ENCODE results near the gene BPIFB3. TPM values are rescaled to one million over a fixed set of nuclear protein-coding genes. Genes with fewer than 3 reads are reported as not detected.
A peak's percentile ranks its signal among the peaks of the same experiment; 100 is the strongest.

Gene BPIFB3
- total and polyA plus RNA-seq, 9 of the 15 experiments (the other 6 are each of a cell fraction or from before 2014, with no cell fraction given) = not detected

- Histone ChIP-seq H3K36me3 (ENCODE audit: control insufficient read depth, insufficient read depth, low read length) (no peaks in the 10 kb centered on the region), H3K27me3 (ENCODE audit: control insufficient read depth in 2 of 2, insufficient read depth in 2 of 2, low read length in 2 of 2) (peaks cover 8 to 38% of the 10 kb centered on the region in 2 experiments; a peak in 4 of 5 replicates), H3K9me1 (ENCODE audit: control insufficient read depth, insufficient read depth, low read length) (no peaks in the 10 kb centered on the region), H3K79me2 (ENCODE audit: control insufficient read depth, insufficient read depth, low read length) (no peaks in the 10 kb centered on the region), H3K9me3 (replicated peaks; ENCODE audit: control insufficient read depth, insufficient read depth, low read depth, low read length) (peaks cover 4% of the 10 kb centered on the region), H3K4me2 (ENCODE audit: insufficient read depth, low read length) (no peak overlapping the region), H4K20me1 (replicated peaks; ENCODE audit: control insufficient read depth, insufficient read depth, low read length) (no peaks in the 10 kb centered on the region), H3K27ac (ENCODE audit: extremely low read depth, low read depth, low read length) (no peak overlapping the region), H2AFZ (ENCODE audit: low read depth, low read length) (no peak overlapping the region), H3K4me3 (no peak overlapping the region), H3K4me1 (replicated peaks in 1 of 2; ENCODE audit: control insufficient read depth in 2 of 2, insufficient read depth in 2 of 2, low read length in 2 of 2) (no peaks in the 10 kb centered on the region; a peak in 1 of 5 replicates), H3K9ac (ENCODE audit: insufficient read depth in 1 of 2, low read depth in 2 of 2, low read length in 2 of 2) (no peak overlapping the region)
- intact Hi-C loops (cut with micrococcal nuclease) = no loop called here
- TF ChIP-seq, protein P1, sequence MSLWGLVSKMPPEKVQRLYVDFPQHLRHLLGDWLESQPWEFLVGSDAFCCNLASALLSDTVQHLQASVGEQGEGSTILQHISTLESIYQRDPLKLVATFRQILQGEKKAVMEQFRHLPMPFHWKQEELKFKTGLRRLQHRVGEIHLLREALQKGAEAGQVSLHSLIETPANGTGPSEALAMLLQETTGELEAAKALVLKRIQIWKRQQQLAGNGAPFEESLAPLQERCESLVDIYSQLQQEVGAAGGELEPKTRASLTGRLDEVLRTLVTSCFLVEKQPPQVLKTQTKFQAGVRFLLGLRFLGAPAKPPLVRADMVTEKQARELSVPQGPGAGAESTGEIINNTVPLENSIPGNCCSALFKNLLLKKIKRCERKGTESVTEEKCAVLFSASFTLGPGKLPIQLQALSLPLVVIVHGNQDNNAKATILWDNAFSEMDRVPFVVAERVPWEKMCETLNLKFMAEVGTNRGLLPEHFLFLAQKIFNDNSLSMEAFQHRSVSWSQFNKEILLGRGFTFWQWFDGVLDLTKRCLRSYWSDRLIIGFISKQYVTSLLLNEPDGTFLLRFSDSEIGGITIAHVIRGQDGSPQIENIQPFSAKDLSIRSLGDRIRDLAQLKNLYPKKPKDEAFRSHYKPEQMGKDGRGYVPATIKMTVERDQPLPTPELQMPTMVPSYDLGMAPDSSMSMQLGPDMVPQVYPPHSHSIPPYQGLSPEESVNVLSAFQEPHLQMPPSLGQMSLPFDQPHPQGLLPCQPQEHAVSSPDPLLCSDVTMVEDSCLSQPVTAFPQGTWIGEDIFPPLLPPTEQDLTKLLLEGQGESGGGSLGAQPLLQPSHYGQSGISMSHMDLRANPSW (CRISPR knock-in tag; IDR thresholded peaks at IDR 0.05) = no peak
- TF ChIP-seq, protein P2, sequence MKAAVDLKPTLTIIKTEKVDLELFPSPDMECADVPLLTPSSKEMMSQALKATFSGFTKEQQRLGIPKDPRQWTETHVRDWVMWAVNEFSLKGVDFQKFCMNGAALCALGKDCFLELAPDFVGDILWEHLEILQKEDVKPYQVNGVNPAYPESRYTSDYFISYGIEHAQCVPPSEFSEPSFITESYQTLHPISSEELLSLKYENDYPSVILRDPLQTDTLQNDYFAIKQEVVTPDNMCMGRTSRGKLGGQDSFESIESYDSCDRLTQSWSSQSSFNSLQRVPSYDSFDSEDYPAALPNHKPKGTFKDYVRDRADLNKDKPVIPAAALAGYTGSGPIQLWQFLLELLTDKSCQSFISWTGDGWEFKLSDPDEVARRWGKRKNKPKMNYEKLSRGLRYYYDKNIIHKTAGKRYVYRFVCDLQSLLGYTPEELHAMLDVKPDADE (conservative IDR thresholded peaks at IDR 0.05; ENCODE audit: control insufficient read depth, low read depth, low read length) = no peak
- TF ChIP-seq TCF3 (CRISPR knock-in tag; IDR thresholded peaks at IDR 0.05) (no peak), HNRNPLL (IDR thresholded peaks at IDR 0.05; ENCODE audit: low read depth, low read length, poor library complexity, severe bottlenecking) (no peak), PHB (CRISPR knock-in tag; IDR thresholded peaks at IDR 0.05) (no peak), ZNF24 (IDR thresholded peaks at IDR 0.05) (no peak)
- TF ChIP-seq, protein P3, sequence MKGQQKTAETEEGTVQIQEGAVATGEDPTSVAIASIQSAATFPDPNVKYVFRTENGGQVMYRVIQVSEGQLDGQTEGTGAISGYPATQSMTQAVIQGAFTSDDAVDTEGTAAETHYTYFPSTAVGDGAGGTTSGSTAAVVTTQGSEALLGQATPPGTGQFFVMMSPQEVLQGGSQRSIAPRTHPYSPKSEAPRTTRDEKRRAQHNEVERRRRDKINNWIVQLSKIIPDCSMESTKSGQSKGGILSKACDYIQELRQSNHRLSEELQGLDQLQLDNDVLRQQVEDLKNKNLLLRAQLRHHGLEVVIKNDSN (CRISPR knock-in tag; IDR thresholded peaks at IDR 0.05) = 0 out of 2 replicates have a peak, but pooled peaks have one; percentile 15
- in situ Hi-C loops (cut with MboI) = no loop called here
- CTCF ChIA-PET (ENCODE audit: low intra/inter-chr PET ratio) = no interaction called here
- ATAC-seq (no peak), FAIRE-seq (no peak), DNase-seq (ENCODE audit: extremely low read depth in 1 of 4, low spot score in 3 of 4) (no peak)
- no TSS peak for BruUV-seq (replicated peaks)
- WGBS (ENCODE audit: insufficient coverage, low coverage, missing lambda C conversion rate) = 1% methylated on average over 23 of the region's 23 CpGs
- POLR2A ChIA-PET = no interaction called here
Measured at GRCh38 chr20:33008336-33009213, 45.1 kb upstream of the BPIFB3 start.
